Naive thymus-derived CD8-positive, alpha-beta T cell (primary cell): Measurements from ENCODE around the gene TERB1. TPM values are rescaled to one million over a fixed set of nuclear protein-coding genes. Genes with fewer than 3 reads are reported as not detected.

ENCODE experiments used
- ATAC-seq, 2 donors: fragments of 150-1000 bp; cut with Tn5 transposase in 1 of 2; sonication (Bioruptor Pico), chemical (Tn5 transposase) in 1 of 2; 1 replicate in 1 of 2; 2 replicates in 1 of 2; pipeline ENCODE4 v1.10.0; 2021; ENCODE audit warnings: mild to moderate bottlenecking in 2 of 2, moderate library complexity in 2 of 2
- POLR2A ChIA-PET: fragments of 350-600 bp; sonication (Branson Sonifier 250); formaldehyde crosslinking; loops from one replicate; lab custom pipeline; 2021; ENCODE audit warnings: antibody characterized with exemption; lab: Charles Lee
- DNase-seq, 10 donors: peaks; one replicate each; pipeline versions ENCODE4 v3.0.0 to v3.0.0-alpha.2; 2020 to 2022
- H3K27ac Mint-ChIP-seq, 10 donors: one replicate each; pipeline ENCODE4 v1.8.0; 2020 to 2022; ENCODE audit warnings: mild to moderate bottlenecking in 10 of 10, mixed read lengths in 10 of 10, moderate library complexity in 4 of 10, inconsistent platforms in 1 of 10
- H3K27me3 Mint-ChIP-seq, 5 donors: one replicate each; pipeline ENCODE4 v1.8.0; 2021 to 2022; ENCODE audit warnings: mixed read lengths in 5 of 5
- H3K36me3 Mint-ChIP-seq, 3 donors: one replicate each; pipeline ENCODE4 v1.8.0; 2020 to 2022; ENCODE audit warnings: mixed read lengths in 3 of 3, mild to moderate bottlenecking in 2 of 3, inconsistent platforms in 1 of 3
- H3K4me1 Mint-ChIP-seq, 4 donors: one replicate each; pipeline ENCODE4 v1.8.0; 2021 to 2022; ENCODE audit warnings: mixed read lengths in 4 of 4
- H3K4me3 Mint-ChIP-seq, 10 donors: one replicate each; pipeline ENCODE4 v1.8.0; 2020 to 2022; ENCODE audit warnings: mild to moderate bottlenecking in 10 of 10, mixed read lengths in 10 of 10, moderate library complexity in 6 of 10, inconsistent platforms in 1 of 10
- H3K9me3 Mint-ChIP-seq, 9 donors: one replicate each; pipeline ENCODE4 v1.8.0; 2020 to 2022; ENCODE audit warnings: mixed read lengths in 9 of 9, mild to moderate bottlenecking in 3 of 9, inconsistent platforms in 1 of 9, moderate library complexity in 1 of 9
- polyA plus RNA-seq, 3 donors: library from polyadenylated mRNA; unstranded; fragments of 300-500 nt; fragmentation: Illumina TruSeq; gene quantifications; one replicate each; pipeline ENCODE4 v1.2.3, GENCODE V29; 2021
- total RNA-seq, 8 experiments: library from RNA in 2 of 8; stranded (reverse) in 2 of 8; gene quantifications; one replicate each; pipeline ENCODE4 v1.2.3 and lab custom pipeline; 2021 to 2026

Gene TERB1
- total RNA-seq = under 1 TPM; 0.25 to 0.81 TPM
- polyA plus RNA-seq = not detected
- total RNA-seq (lab: John Stamatoyannopoulos, UW) = 0 to 0.78 (median 0.25) reads per million in 6 experiments

- Mint-ChIP-seq H3K36me3 (peaks cover 6 to 54% (median 30%) of the 10 kb centered on the region in 3 donors), H3K4me3 (no peak within 1 kb of the TSS), H3K27ac (peak within 1 kb of the TSS in 2 of 10 donors; percentile 22 to 72), H3K9me3 (no peaks in the 10 kb centered on the region), H3K4me1 (peaks cover 0 to 1% (median 0%) of the 10 kb centered on the region in 4 donors), H3K27me3 (no peaks in the 10 kb centered on the region)
- no peak for ATAC-seq
- POLR2A ChIA-PET = no interaction called here
- DNase-seq = no peak
These were observed at the start of gene TERB1 for GRCh38 chr16:66801320-66802105. TSS of gene TERB1 (minus strand) at chr16:66801584. CDS start at chr16:66796798, 4,786 bp downstream.

- ATAC-seq = no peak
- no peak overlapping the region for H3K4me3 Mint-ChIP-seq
- POLR2A ChIA-PET = interaction anchor here (0.7 kb wide), 1 partner anchor 297 kb away, joined by 4 read pairs; no protein-coding TSS in a partner anchor
These were observed 48.9 kb upstream of the TERB1 start for GRCh38 chr16:66850115-66850815.

GRCh38 chr16:66849549-66849948 lies 48.2 kb upstream of the TERB1 start:
- peaks cover 0 to 9% (median 1%) of the 10 kb centered on the region in 4 donors for H3K4me1 Mint-ChIP-seq
- H3K4me3 Mint-ChIP-seq = no peak overlapping the region
- DNase-seq = peak in 1 of 10 donors; percentile 31
- no peaks in the 10 kb centered on the region for H3K36me3 Mint-ChIP-seq
- H3K9me3 Mint-ChIP-seq = no peaks in the 10 kb centered on the region
- ATAC-seq = no peak
- POLR2A ChIA-PET = interaction anchor here (0.7 kb wide), 1 partner anchor 296 kb away, joined by 4 read pairs; no protein-coding TSS in a partner anchor
- H3K27me3 Mint-ChIP-seq = peaks cover 12 to 46% (median 23%) of the 10 kb centered on the region in 5 donors
- no peak overlapping the region for H3K27ac Mint-ChIP-seq

More at GRCh38 chr16:66850115-66850815, 48.9 kb upstream of the TERB1 start:
- no peaks in the 10 kb centered on the region for H3K36me3 Mint-ChIP-seq
- peaks cover 9 to 41% (median 18%) of the 10 kb centered on the region in 5 donors for H3K27me3 Mint-ChIP-seq
- peak in 1 of 10 donors; percentile 46 for DNase-seq
- peak overlapping the region in 1 of 10 donors; percentile 62 for H3K27ac Mint-ChIP-seq
- peaks cover 0 to 4% (median 1%) of the 10 kb centered on the region in 4 donors for H3K4me1 Mint-ChIP-seq
- H3K9me3 Mint-ChIP-seq = no peaks in the 10 kb centered on the region

GRCh38 chr16:66849021-66849420 lies 47.6 kb upstream of the TERB1 start:
- no peaks in the 10 kb centered on the region for H3K9me3 Mint-ChIP-seq
- H3K4me1 Mint-ChIP-seq = peaks cover 0 to 9% (median 2%) of the 10 kb centered on the region in 4 donors
- no peak overlapping the region for H3K27ac Mint-ChIP-seq
- H3K4me3 Mint-ChIP-seq = no peak overlapping the region
- no peaks in the 10 kb centered on the region for H3K36me3 Mint-ChIP-seq
- POLR2A ChIA-PET = no interaction called here
- no peak for ATAC-seq
- DNase-seq = no peak
- H3K27me3 Mint-ChIP-seq = peaks cover 12 to 49% (median 23%) of the 10 kb centered on the region in 5 donors

GRCh38 chr16:66848172-66848571 lies 46.8 kb upstream of the TERB1 start:
- POLR2A ChIA-PET = no interaction called here
- DNase-seq (no peak), ATAC-seq (no peak)
- Mint-ChIP-seq H3K27ac (peak overlapping the region in 1 of 10 donors; percentile 22), H3K36me3 (peaks cover 0 to 3% (median 0%) of the 10 kb centered on the region in 3 donors), H3K27me3 (peaks cover 14 to 58% (median 32%) of the 10 kb centered on the region in 5 donors), H3K4me1 (peaks cover 3 to 11% (median 6%) of the 10 kb centered on the region in 4 donors), H3K9me3 (no peaks in the 10 kb centered on the region), H3K4me3 (no peak overlapping the region)

GRCh38 chr16:66847533-66848067 lies 46.2 kb upstream of the TERB1 start:
- Mint-ChIP-seq H3K27ac (peak overlapping the region in 1 of 10 donors; percentile 31), H3K4me3 (no peak overlapping the region), H3K4me1 (peaks cover 3 to 11% (median 6%) of the 10 kb centered on the region in 4 donors), H3K27me3 (peaks cover 14 to 64% (median 37%) of the 10 kb centered on the region in 5 donors), H3K9me3 (no peaks in the 10 kb centered on the region), H3K36me3 (peaks cover 0 to 3% (median 0%) of the 10 kb centered on the region in 3 donors)
- ATAC-seq = no peak
- POLR2A ChIA-PET = no interaction called here
- no peak for DNase-seq

GRCh38 chr16:66846831-66847230 lies 45.4 kb upstream of the TERB1 start:
- no peak overlapping the region for H3K27ac Mint-ChIP-seq
- no peak for DNase-seq
- H3K9me3 Mint-ChIP-seq = no peaks in the 10 kb centered on the region
- H3K36me3 Mint-ChIP-seq = peaks cover 0 to 3% (median 0%) of the 10 kb centered on the region in 3 donors
- no peak for ATAC-seq
- H3K27me3 Mint-ChIP-seq = peaks cover 14 to 67% (median 40%) of the 10 kb centered on the region in 5 donors
- H3K4me1 Mint-ChIP-seq = peaks cover 3 to 11% (median 6%) of the 10 kb centered on the region in 4 donors
- POLR2A ChIA-PET = no interaction called here
- no peak overlapping the region for H3K4me3 Mint-ChIP-seq

GRCh38 chr16:66846266-66846665 lies 44.9 kb upstream of the TERB1 start:
- peak overlapping the region in 5 of 10 donors; percentile 17 to 44 (median 23) for H3K4me3 Mint-ChIP-seq
- H3K27ac Mint-ChIP-seq = no peak overlapping the region
- H3K9me3 Mint-ChIP-seq = no peaks in the 10 kb centered on the region
- ATAC-seq (no peak), DNase-seq (no peak)
- peaks cover 14 to 61% (median 41%) of the 10 kb centered on the region in 5 donors for H3K27me3 Mint-ChIP-seq
- peaks cover 0 to 3% (median 0%) of the 10 kb centered on the region in 3 donors for H3K36me3 Mint-ChIP-seq
- POLR2A ChIA-PET = no interaction called here
- H3K4me1 Mint-ChIP-seq = peaks cover 3 to 11% (median 6%) of the 10 kb centered on the region in 4 donors

GRCh38 chr16:66845791-66846221 lies 44.4 kb upstream of the TERB1 start:
- peaks cover 14 to 57% (median 41%) of the 10 kb centered on the region in 5 donors for H3K27me3 Mint-ChIP-seq
- peak overlapping the region in 6 of 10 donors; percentile 17 to 44 (median 24) for H3K4me3 Mint-ChIP-seq
- POLR2A ChIA-PET = no interaction called here
- H3K9me3 Mint-ChIP-seq = no peaks in the 10 kb centered on the region
- peaks cover 0 to 3% (median 0%) of the 10 kb centered on the region in 3 donors for H3K36me3 Mint-ChIP-seq
- peak overlapping the region in 1 of 10 donors; percentile 34 for H3K27ac Mint-ChIP-seq
- DNase-seq = no peak
- ATAC-seq = no peak
- H3K4me1 Mint-ChIP-seq = peaks cover 3 to 11% (median 6%) of the 10 kb centered on the region in 4 donors

- peaks cover 3 to 11% (median 6%) of the 10 kb centered on the region in 4 donors for H3K4me1 Mint-ChIP-seq
- DNase-seq (no peak), ATAC-seq (peak; percentile 25 to 33)
- peak overlapping the region in 6 of 10 donors; percentile 26 to 78 (median 46) for H3K4me3 Mint-ChIP-seq
- POLR2A ChIA-PET = no interaction called here
- no peaks in the 10 kb centered on the region for H3K9me3 Mint-ChIP-seq
- peaks cover 14 to 57% (median 41%) of the 10 kb centered on the region in 5 donors for H3K27me3 Mint-ChIP-seq
- H3K36me3 Mint-ChIP-seq = peaks cover 0 to 3% (median 0%) of the 10 kb centered on the region in 3 donors
- peak overlapping the region in 1 of 10 donors; percentile 21 for H3K27ac Mint-ChIP-seq
These were observed 43.7 kb upstream of the TERB1 start for GRCh38 chr16:66845080-66845410.

- Mint-ChIP-seq H3K9me3 (no peaks in the 10 kb centered on the region), H3K36me3 (peaks cover 0 to 3% (median 0%) of the 10 kb centered on the region in 3 donors), H3K4me1 (peaks cover 3 to 11% (median 6%) of the 10 kb centered on the region in 4 donors), H3K4me3 (peak within 1 kb of the TSS; percentile 36 to 86 (median 66)), H3K27me3 (peaks cover 14 to 57% (median 41%) of the 10 kb centered on the region in 5 donors), H3K27ac (peak within 1 kb of the TSS in 2 of 10 donors; percentile 21 to 59)
- peak; percentile 63 to 68 for ATAC-seq
- POLR2A ChIA-PET = no interaction called here
- no peak for DNase-seq
These were observed 43.1 kb upstream of the TERB1 start, which contains the start of gene CA7 for GRCh38 chr16:66844342-66845079. TSS of gene CA7 (plus strand) at chr16:66844414. CDS start at chr16:66844488, 74 bp downstream.
